A172 (cell line): ENCODE data around the gene PHF3. TPM values are rescaled to one million over a fixed set of nuclear protein-coding genes. Genes with fewer than 3 reads are reported as not detected.

Source experiments
- DNase-seq: peaks from one replicate; pipeline ENCODE4 v3.0.0-alpha.2; 2015; ENCODE audit warnings: low spot score
- total RNA-seq: library from RNA; depleted of rRNA; stranded (reverse); fragments of >200 nt; shearing (Covaris generic); gene quantifications from 2 replicates; pipeline ENCODE4 v1.2.3, GENCODE V29; 2014; rRNA removed

Gene PHF3, protein sequence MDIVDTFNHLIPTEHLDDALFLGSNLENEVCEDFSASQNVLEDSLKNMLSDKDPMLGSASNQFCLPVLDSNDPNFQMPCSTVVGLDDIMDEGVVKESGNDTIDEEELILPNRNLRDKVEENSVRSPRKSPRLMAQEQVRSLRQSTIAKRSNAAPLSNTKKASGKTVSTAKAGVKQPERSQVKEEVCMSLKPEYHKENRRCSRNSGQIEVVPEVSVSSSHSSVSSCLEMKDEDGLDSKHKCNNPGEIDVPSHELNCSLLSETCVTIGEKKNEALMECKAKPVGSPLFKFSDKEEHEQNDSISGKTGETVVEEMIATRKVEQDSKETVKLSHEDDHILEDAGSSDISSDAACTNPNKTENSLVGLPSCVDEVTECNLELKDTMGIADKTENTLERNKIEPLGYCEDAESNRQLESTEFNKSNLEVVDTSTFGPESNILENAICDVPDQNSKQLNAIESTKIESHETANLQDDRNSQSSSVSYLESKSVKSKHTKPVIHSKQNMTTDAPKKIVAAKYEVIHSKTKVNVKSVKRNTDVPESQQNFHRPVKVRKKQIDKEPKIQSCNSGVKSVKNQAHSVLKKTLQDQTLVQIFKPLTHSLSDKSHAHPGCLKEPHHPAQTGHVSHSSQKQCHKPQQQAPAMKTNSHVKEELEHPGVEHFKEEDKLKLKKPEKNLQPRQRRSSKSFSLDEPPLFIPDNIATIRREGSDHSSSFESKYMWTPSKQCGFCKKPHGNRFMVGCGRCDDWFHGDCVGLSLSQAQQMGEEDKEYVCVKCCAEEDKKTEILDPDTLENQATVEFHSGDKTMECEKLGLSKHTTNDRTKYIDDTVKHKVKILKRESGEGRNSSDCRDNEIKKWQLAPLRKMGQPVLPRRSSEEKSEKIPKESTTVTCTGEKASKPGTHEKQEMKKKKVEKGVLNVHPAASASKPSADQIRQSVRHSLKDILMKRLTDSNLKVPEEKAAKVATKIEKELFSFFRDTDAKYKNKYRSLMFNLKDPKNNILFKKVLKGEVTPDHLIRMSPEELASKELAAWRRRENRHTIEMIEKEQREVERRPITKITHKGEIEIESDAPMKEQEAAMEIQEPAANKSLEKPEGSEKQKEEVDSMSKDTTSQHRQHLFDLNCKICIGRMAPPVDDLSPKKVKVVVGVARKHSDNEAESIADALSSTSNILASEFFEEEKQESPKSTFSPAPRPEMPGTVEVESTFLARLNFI (N-terminal part only)
- total RNA-seq: 33.0 and 41.9 TPM in 2 replicates

GRCh38 chr6:63635588-63636517 lies at the start of gene PHF3:
Gene PHF3, plus strand, starts transcription at chr6:63635802. Its CDS starts 10,750 bp downstream, at chr6:63646552.
- DNase-seq: peak; percentile 70

DNA sequence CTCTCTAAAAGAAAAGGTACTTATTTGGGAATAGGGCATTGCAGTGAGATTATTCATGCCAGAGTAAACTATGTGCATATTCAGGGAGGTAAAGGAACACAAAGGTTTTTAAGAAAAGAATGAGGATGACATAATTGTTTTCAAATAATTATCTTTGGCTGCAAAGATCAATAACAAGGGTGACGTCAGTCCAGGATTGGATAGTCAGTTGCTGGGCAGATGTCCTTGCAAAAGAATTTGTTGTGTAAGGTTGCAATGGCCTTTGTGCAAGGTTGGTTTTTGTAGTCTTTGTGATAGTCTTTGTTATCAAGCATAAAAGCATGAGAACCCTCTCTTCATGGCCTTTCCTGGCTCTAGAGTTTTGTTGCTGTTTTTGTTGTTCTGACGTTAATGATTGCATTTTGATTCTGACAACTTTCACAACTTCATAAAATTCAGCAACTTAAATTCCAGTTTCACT lies 45.6 kb upstream of the PHF3 start:
- DNase-seq: no peak

GRCh38 chr6:63592886-63593285 lies 42.7 kb upstream of the PHF3 start:
- no peak for DNase-seq

- no peak for DNase-seq
Observed at GRCh38 chr6:63597141-63598048, 38.2 kb upstream of the PHF3 start.

DNA sequence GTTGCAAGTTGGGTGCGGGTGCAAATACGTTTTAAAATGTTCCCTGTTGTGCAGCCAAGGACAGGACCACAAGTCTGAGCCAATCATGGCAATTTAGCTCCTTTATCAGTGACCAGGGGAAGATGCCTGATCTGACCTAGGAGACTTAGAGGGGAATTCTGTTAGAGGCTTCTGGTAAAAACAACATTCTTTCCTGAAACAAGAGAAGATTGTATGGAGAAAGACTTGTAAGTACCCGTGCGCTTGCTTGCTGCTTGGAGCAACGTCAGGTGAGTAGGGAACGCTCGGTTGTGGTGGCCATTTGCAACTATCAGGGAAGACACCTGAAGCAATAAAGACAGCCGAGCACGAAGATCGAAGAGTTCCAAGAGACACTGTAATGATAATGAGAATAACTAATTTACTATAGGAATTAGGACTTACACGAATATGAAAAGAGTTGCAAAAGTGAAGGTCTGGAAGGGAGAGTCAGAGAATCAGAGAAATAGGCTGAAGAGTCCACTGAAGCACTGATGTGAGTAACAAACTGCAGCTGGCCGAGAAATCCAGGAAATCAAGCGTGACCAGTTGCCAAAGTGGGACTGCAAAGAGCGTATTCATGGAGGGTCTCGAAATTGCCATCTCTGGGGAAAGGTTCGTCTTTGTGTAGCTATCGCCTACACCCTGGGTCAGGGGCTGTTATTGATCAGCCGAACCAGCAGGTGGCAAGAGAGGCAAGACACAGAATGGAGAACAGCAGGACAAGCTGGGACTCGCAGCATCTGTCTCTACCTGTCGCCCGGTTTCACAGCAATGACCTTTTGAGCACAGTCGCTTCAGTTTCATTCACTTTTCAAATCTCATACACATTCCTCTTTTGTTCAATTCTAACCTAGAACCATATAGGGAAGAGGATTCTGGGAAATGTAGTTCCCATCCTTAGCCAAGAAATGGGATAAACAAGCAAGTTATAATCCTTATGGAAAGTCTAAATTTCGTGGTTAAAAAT lies 37.3 kb upstream of the PHF3 start:
- peak; percentile 47 for DNase-seq

DNA sequence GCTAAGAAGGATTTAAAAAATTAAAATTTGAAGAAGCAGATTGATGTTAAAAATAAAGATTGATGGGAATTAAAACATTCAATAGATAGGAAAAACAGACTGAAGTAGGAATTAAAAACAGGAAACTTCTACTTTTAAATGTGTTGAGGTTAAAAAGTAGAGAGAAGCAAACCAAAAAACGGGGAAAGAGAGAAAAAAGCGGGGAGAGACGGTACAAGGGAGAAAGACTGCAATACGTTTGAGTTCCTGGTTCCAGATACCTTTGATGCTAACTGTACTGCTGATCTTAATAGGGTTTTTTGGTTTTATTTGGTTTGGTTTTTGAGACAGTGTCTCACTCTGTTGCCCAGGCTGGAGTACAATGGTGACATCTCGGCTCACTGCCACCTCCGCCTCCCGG lies 36.4 kb upstream of the PHF3 start:
- DNase-seq: no peak

- DNase-seq: no peak
Observed at GRCh38 chr6:63600136-63600535, 35.5 kb upstream of the PHF3 start.

GRCh38 chr6:63609231-63609630 lies 26.4 kb upstream of the PHF3 start:
- no peak for DNase-seq

DNA sequence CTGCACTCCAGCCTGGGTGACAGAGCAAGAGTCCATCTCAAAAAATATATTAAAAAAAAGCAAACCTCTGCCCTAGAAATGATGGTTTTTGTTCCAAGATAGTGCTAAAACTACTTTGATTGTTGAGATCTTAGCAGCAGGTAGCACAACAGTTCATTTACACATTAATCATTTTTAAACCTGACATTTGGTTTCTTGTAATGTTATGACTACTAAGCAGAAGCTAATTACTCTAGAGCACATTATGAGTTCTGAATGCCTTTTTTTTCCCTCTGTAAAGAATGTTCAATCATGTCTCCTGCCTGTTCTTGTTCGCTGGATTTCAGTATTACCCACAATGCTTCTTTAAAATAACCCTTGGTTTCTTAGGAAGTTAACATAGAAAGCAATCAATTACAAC lies 24.7 kb upstream of the PHF3 start:
- no peak for DNase-seq

DNA sequence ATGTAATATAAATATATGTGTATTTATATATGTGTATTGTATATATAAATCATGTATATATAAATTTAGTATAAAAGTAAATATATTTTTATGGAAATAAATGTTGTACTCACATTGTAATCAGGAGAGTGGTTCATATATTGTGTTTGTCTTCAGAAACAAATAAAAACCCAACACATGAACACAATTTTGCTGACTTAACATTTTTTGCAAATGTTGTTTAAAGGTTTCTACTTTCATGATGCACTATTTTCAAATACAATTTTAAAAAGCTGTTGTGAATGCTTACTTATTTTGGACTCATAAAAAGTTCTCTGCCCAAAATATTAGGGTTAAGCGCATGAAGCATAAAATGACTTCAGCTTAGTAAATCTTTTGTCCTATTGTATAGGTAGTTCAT lies 24.0 kb upstream of the PHF3 start:
- DNase-seq: no peak

DNA sequence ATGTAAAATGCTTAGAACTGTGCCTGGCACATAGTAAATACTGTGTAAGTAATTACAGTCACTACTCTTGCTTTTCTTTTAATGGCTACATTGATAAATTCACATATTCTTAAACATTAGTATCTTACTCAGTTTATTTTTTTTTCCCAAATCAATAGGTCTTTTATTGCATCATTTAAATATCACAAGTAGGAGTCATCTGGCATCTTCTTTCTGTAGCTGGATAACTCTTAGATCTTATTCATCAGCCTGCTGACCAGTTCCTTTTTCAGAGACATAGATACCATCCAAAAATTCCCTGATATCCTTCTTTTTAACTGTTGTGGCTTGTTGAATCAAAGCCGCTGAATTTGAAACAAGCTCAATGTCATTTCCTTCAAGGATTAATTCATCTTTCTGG lies 20.0 kb upstream of the PHF3 start:
- DNase-seq: no peak

DNA sequence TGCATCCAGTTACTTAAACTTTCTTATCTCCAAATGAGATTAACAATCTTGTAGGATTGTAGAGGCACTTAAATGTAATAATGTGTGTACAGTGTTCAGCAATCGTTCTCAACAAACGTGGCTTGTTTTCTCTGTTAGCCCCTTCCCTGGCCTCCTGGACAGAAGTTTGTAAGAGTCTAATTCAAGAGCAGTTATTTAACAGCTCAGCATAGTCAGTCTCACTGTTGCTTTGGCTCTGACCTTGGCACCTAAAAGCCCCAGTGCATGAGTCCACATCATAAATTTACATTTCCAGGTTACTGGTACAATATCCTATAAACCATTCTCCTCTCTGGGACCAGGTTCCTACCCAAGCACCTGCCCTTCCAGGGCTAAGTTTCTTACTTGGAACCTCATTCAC lies 11.5 kb upstream of the PHF3 start:
- no peak for DNase-seq

GRCh38 chr6:63630466-63630865 lies 5.1 kb upstream of the PHF3 start:
- DNase-seq: no peak

DNA sequence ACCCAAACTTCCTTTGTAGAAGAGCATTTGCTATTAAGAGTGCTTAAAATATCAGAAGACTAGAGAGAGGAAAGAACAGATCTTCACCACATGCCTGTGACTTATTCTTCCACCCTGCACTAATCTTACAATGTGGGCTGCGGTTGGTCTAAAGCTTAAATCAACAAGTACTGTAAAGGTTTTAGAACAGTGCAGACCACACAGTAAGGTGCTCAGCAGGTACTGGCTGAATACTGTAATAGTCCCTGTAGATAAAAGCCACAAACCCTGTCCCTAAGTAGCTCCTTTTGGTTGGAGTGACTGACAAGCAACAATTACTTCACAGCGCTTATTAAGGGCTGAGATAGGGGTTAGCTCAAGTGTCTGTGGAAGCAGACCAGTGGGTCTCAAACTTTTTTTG lies 972 bp upstream of the PHF3 start:
- no peak for DNase-seq

- no peak for DNase-seq
Observed at GRCh38 chr6:63635215-63635587, 401 bp upstream of the PHF3 start.

DNA sequence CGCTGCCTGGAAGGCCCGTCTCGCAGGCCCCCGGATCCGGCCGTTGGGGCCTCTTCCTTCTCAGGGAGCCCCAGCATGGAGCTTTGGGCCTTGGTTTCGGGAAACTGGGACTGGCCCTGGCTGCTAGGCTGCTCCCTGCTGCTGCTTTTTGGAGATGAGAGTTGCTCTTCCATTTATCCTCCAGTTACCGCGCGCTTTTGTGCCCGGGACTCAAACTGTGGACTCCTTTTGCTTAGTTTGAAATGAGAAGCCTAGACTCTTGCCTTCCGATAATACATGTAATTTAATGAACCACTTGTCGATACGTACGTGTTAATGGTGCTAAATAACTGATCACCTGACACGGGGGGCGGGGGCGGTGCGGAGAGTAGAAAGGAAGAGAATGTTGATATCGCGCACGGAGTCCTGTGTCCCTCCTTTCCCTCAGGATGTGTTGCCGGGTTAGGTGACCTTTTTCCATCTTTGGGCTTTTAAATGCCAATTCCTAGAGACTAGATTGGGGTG lies 968 bp downstream of the PHF3 start:
- peak; percentile 32 for DNase-seq

- no peak for DNase-seq
Observed at GRCh38 chr6:63637865-63638445, 2.4 kb downstream of the PHF3 start.

- DNase-seq: peak; percentile 19
Observed at GRCh38 chr6:63640062-63640461, 4.5 kb downstream of the PHF3 start.
